Measurements from ENCODE around the gene ZNF660. TPM values are rescaled to one million over a fixed set of nuclear protein-coding genes. Genes with fewer than 3 reads are reported as not detected.
"Not testable (repeated sequence)": the region's sequence is repeated elsewhere in the genome, so short reads cannot be mapped to it uniquely, and the experiment has no call there.

Gene ZNF660
- 3.1 TPM for total RNA-seq
- polyA plus RNA-seq = 2.3 TPM
- long read RNA-seq, donor 1 = 0 reads
- long read RNA-seq, donor 2, full-length matches to known transcripts = 3 of 3 reads
- long read RNA-seq, donor 2, partial matches to known transcripts = 0 of 3 reads
- long read RNA-seq, donor 2, other reads (novel, unspliced or antisense) = 0 of 3 reads
- long read RNA-seq, donor 3, full-length matches to known transcripts = 1 of 1 reads
- long read RNA-seq, donor 3, partial matches to known transcripts = 0 of 1 reads
- long read RNA-seq, donor 3, other reads (novel, unspliced or antisense) = 0 of 1 reads
- long read RNA-seq, donor 4 = 0 reads
- long read RNA-seq, donor 5, full-length matches to known transcripts = 1 of 1 reads
- long read RNA-seq, donor 5, partial matches to known transcripts = 0 of 1 reads
- long read RNA-seq, donor 5, other reads (novel, unspliced or antisense) = 0 of 1 reads
- long read RNA-seq, donor 6 = 0 reads
- long read RNA-seq, donor 7, full-length matches to known transcripts = 1 of 1 reads
- long read RNA-seq, donor 7, partial matches to known transcripts = 0 of 1 reads
- long read RNA-seq, donor 7, other reads (novel, unspliced or antisense) = 0 of 1 reads
- long read RNA-seq, donor 8 = 0 reads
- long read RNA-seq, donor 9 = 0 reads
- long read RNA-seq, donor 10, full-length matches to known transcripts = 2 of 2 reads
- long read RNA-seq, donor 10, partial matches to known transcripts = 0 of 2 reads
- long read RNA-seq, donor 10, other reads (novel, unspliced or antisense) = 0 of 2 reads

- Histone ChIP-seq H3K27me3 (ENCODE audit: control insufficient read depth in 2 of 2, insufficient read depth in 1 of 2, low read length in 1 of 2) (peaks cover 0 to 29% of the 10 kb centered on the region in 2 donors), H3K36me3 (ENCODE audit: control insufficient read depth in 2 of 2, insufficient read depth in 2 of 2, low read length in 1 of 2) (peaks cover 0 to 2% of the 10 kb centered on the region in 2 donors), H3K9me3 (ENCODE audit: control insufficient read depth in 2 of 2, insufficient read depth in 1 of 2, low read length in 1 of 2) (peaks cover 0 to 8% of the 10 kb centered on the region in 2 donors), H3K4me3 (ENCODE audit: low read length in 2 of 2) (peak within 1 kb of the TSS; percentile 60 to 61), H3K27ac (ENCODE audit: low read depth in 1 of 2, low read length in 1 of 2) (peak within 1 kb of the TSS in 1 of 2 donors; percentile 49), H3K4me1 (ENCODE audit: control insufficient read depth in 2 of 2, insufficient read depth in 2 of 2, low read length in 2 of 2) (peaks cover 9 to 14% of the 10 kb centered on the region in 2 donors)
- peak in 8 of 9 donors; percentile 17 to 67 (median 34) for DNase-seq (ENCODE audit: low read depth in 6 of 9, low spot score in 9 of 9)
- WGBS = 2% methylated on average over 41 of the region's 41 CpGs
Observed at GRCh38 chr3:44584646-44585501, at the start of gene ZNF660. Gene ZNF660 (plus strand): TSS chr3:44584964. CDS start chr3:44594194, 9,230 bp downstream.

GRCh38 chr3:44535364-44535763 lies 49.4 kb upstream of the ZNF660 start:
- Histone ChIP-seq H3K4me1 (ENCODE audit: control insufficient read depth in 2 of 2, insufficient read depth in 2 of 2, low read length in 2 of 2) (no peaks in the 10 kb centered on the region), H3K9me3 (ENCODE audit: control insufficient read depth in 2 of 2, insufficient read depth in 1 of 2, low read length in 1 of 2) (peaks cover 0 to 6% of the 10 kb centered on the region in 2 donors), H3K4me3 (ENCODE audit: low read length in 2 of 2) (no peak overlapping the region), H3K27me3 (ENCODE audit: control insufficient read depth in 2 of 2, insufficient read depth in 1 of 2, low read length in 1 of 2) (peaks cover 0 to 2% of the 10 kb centered on the region in 2 donors), H3K27ac (ENCODE audit: low read depth in 1 of 2, low read length in 1 of 2) (no peak overlapping the region), H3K36me3 (ENCODE audit: control insufficient read depth in 2 of 2, insufficient read depth in 2 of 2, low read length in 1 of 2) (no peaks in the 10 kb centered on the region)
- WGBS = 25% methylated on average over 1 of the region's 1 CpG
- no peak for DNase-seq (ENCODE audit: low read depth in 6 of 9, low spot score in 9 of 9)

- WGBS = 73% methylated on average over 1 of the region's 1 CpG
- DNase-seq (ENCODE audit: low read depth in 6 of 9, low spot score in 9 of 9); H3K9me3 ChIP-seq (ENCODE audit: control insufficient read depth in 2 of 2, insufficient read depth in 1 of 2, low read length in 1 of 2); H3K36me3 ChIP-seq (ENCODE audit: control insufficient read depth in 2 of 2, insufficient read depth in 2 of 2, low read length in 1 of 2); H3K4me3 ChIP-seq (ENCODE audit: low read length in 2 of 2); H3K27me3 ChIP-seq (ENCODE audit: control insufficient read depth in 2 of 2, insufficient read depth in 1 of 2, low read length in 1 of 2); H3K27ac ChIP-seq (ENCODE audit: low read depth in 1 of 2, low read length in 1 of 2); H3K4me1 ChIP-seq (ENCODE audit: control insufficient read depth in 2 of 2, insufficient read depth in 2 of 2, low read length in 2 of 2): not testable (repeated sequence)
Observed at GRCh38 chr3:44544811-44545210, 40.0 kb upstream of the ZNF660 start.

DNA sequence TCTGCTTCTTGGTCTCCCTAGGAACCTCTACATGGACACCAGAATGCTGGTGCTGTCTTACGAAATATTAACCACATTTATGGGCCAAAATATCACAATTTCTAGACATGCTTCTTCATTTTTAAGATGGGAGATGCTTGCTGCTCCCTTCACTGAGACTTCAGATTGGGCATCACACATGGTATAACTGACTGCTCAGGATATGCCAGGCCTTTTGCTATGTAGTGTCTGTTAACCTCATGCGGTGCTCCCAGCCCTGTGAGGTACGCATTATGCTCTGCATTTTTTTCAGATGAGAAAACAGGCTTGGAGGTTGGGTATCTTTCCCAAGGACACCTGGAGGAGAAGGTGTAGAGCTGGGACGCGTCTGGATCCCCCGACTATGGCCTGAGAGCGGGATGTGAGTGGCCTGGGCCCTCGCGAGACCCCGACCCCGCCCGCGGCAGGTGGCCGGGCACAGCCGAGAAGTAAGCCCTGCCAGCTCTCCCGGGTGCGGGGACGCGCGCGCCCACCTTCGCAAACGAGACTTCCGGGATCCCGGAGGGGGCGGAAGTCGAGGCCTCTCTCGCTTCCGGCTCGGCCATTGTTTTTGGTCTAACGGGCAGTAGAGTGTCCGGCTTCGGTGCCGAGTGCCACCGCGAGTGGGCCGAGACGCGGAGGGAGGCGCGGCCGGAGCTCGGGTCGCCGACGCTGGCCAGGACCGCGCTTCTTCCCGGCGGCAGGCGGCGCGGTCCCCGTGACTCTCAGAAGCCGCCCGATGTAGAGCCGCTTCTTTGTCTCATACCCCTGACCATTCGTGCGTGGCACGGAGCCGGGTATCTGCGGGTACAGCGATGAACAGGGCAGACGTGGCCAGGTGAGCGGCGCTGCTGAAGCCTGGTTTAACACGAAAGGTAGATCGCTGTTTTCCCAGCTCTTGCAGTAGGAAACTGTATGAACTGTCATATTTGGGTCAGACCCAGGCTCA lies 29.9 kb upstream of the ZNF660 start, which contains the start of gene ZKSCAN7:
ZKSCAN7 (plus strand) TSS at position 568 of the 967 bp plus-strand sequence. CDS start 1,855 bp downstream, outside the sequence.
- peaks cover 0 to 6% of the 10 kb centered on the region in 2 donors for H3K27me3 ChIP-seq (ENCODE audit: control insufficient read depth in 2 of 2, insufficient read depth in 1 of 2, low read length in 1 of 2)
- H3K27ac ChIP-seq (ENCODE audit: low read depth in 1 of 2, low read length in 1 of 2) = peak within 1 kb of the TSS; percentile 63 to 69
- H3K9me3 ChIP-seq (ENCODE audit: control insufficient read depth in 2 of 2, insufficient read depth in 1 of 2, low read length in 1 of 2) = peaks cover 0 to 4% of the 10 kb centered on the region in 2 donors
- peaks cover 7 to 10% of the 10 kb centered on the region in 2 donors for H3K4me1 ChIP-seq (ENCODE audit: control insufficient read depth in 2 of 2, insufficient read depth in 2 of 2, low read length in 2 of 2)
- peaks cover 7 to 17% of the 10 kb centered on the region in 2 donors for H3K36me3 ChIP-seq (ENCODE audit: control insufficient read depth in 2 of 2, insufficient read depth in 2 of 2, low read length in 1 of 2)
- 7% methylated on average over 68 of the region's 68 CpGs for WGBS
- peak; percentile 6 to 82 (median 47) for DNase-seq (ENCODE audit: low read depth in 6 of 9, low spot score in 9 of 9)
- peak within 1 kb of the TSS; percentile 58 to 64 for H3K4me3 ChIP-seq (ENCODE audit: low read length in 2 of 2)

GRCh38 chr3:44555723-44556122 lies 29.0 kb upstream of the ZNF660 start:
- peak overlapping the region; percentile 58 to 64 for H3K4me3 ChIP-seq (ENCODE audit: low read length in 2 of 2)
- H3K27ac ChIP-seq (ENCODE audit: low read depth in 1 of 2, low read length in 1 of 2) = peak overlapping the region in 1 of 2 donors; percentile 63
- H3K36me3 ChIP-seq (ENCODE audit: control insufficient read depth in 2 of 2, insufficient read depth in 2 of 2, low read length in 1 of 2) = peaks cover 11 to 18% of the 10 kb centered on the region in 2 donors
- DNase-seq (ENCODE audit: low read depth in 6 of 9, low spot score in 9 of 9) = peak in 7 of 9 donors; percentile 15 to 65 (median 30)
- peaks cover 7 to 10% of the 10 kb centered on the region in 2 donors for H3K4me1 ChIP-seq (ENCODE audit: control insufficient read depth in 2 of 2, insufficient read depth in 2 of 2, low read length in 2 of 2)
- H3K9me3 ChIP-seq (ENCODE audit: control insufficient read depth in 2 of 2, insufficient read depth in 1 of 2, low read length in 1 of 2) = peaks cover 0 to 4% of the 10 kb centered on the region in 2 donors
- WGBS = 8% methylated on average over 5 of the region's 5 CpGs
- peaks cover 0 to 6% of the 10 kb centered on the region in 2 donors for H3K27me3 ChIP-seq (ENCODE audit: control insufficient read depth in 2 of 2, insufficient read depth in 1 of 2, low read length in 1 of 2)

- peaks cover 7 to 10% of the 10 kb centered on the region in 2 donors for H3K4me1 ChIP-seq (ENCODE audit: control insufficient read depth in 2 of 2, insufficient read depth in 2 of 2, low read length in 2 of 2)
- H3K27ac ChIP-seq (ENCODE audit: low read depth in 1 of 2, low read length in 1 of 2) = no peak overlapping the region
- H3K9me3 ChIP-seq (ENCODE audit: control insufficient read depth in 2 of 2, insufficient read depth in 1 of 2, low read length in 1 of 2) = peaks cover 3 to 9% of the 10 kb centered on the region in 2 donors
- over 99% methylated on average over 9 of the region's 9 CpGs for WGBS
- H3K4me3 ChIP-seq (ENCODE audit: low read length in 2 of 2) = no peak overlapping the region
- H3K36me3 ChIP-seq (ENCODE audit: control insufficient read depth in 2 of 2, insufficient read depth in 2 of 2, low read length in 1 of 2) = peaks cover 21 to 25% of the 10 kb centered on the region in 2 donors
- DNase-seq (ENCODE audit: low read depth in 6 of 9, low spot score in 9 of 9) = no peak
- H3K27me3 ChIP-seq (ENCODE audit: control insufficient read depth in 2 of 2, insufficient read depth in 1 of 2, low read length in 1 of 2) = peaks cover 0 to 3% of the 10 kb centered on the region in 2 donors
Observed at GRCh38 chr3:44557074-44557473, 27.7 kb upstream of the ZNF660 start.

DNA sequence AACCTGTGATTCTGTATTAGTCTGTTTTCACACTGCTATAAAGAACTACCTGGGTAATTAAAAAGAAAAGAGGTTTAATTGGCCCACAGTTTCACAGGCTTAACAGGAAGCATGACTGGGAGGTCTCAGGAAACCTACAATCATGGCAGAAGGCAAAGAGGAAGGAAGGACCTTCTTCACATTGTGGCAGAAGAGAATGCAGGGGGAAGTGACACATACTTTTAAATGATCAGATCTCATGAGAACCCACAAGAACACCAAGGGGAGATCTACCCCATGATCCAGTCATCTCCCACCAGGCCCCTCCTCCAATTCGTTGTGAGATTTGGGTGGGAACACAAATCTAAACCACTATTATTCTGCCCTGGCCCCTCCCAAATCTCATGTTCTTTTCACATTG lies 23.7 kb upstream of the ZNF660 start:
- H3K27ac ChIP-seq (ENCODE audit: low read depth in 1 of 2, low read length in 1 of 2) = no peak overlapping the region
- H3K9me3 ChIP-seq (ENCODE audit: control insufficient read depth in 2 of 2, insufficient read depth in 1 of 2, low read length in 1 of 2) = peaks cover 6 to 12% of the 10 kb centered on the region in 2 donors
- no peak overlapping the region for H3K4me3 ChIP-seq (ENCODE audit: low read length in 2 of 2)
- H3K27me3 ChIP-seq (ENCODE audit: control insufficient read depth in 2 of 2, insufficient read depth in 1 of 2, low read length in 1 of 2) = no peaks in the 10 kb centered on the region
- peaks cover 1 to 2% of the 10 kb centered on the region in 2 donors for H3K4me1 ChIP-seq (ENCODE audit: control insufficient read depth in 2 of 2, insufficient read depth in 2 of 2, low read length in 2 of 2)
- H3K36me3 ChIP-seq (ENCODE audit: control insufficient read depth in 2 of 2, insufficient read depth in 2 of 2, low read length in 1 of 2) = peaks cover 25 to 31% of the 10 kb centered on the region in 2 donors
- no peak for DNase-seq (ENCODE audit: low read depth in 6 of 9, low spot score in 9 of 9)
- 98% methylated on average over 1 of the region's 1 CpG for WGBS
